Activated naive CD8-positive, alpha-beta T cell treated with anti-CD3 and anti-CD28 coated beads for 36 hours (primary cell): ENCODE data around the gene NLRP12. TPM values are rescaled to one million over a fixed set of nuclear protein-coding genes. Genes with fewer than 3 reads are reported as not detected.
"Not testable (repeated sequence)": the region's sequence is repeated elsewhere in the genome, so short reads cannot be mapped to it uniquely, and the experiment has no call there.

Experiments
- DNase-seq: peaks from one replicate; pipeline ENCODE4 v3.0.0; 2021
- H3K27ac Mint-ChIP-seq: one replicate; pipeline ENCODE4 v1.8.0; 2022; ENCODE audit warnings: mild to moderate bottlenecking, moderate library complexity, mixed read lengths
- H3K27me3 Mint-ChIP-seq: one replicate; pipeline ENCODE4 v1.8.0; 2022; ENCODE audit warnings: mild to moderate bottlenecking, mixed read lengths
- H3K36me3 Mint-ChIP-seq: one replicate; pipeline ENCODE4 v1.8.0; 2021; ENCODE audit warnings: mild to moderate bottlenecking, mixed read lengths
- H3K4me1 Mint-ChIP-seq: one replicate; pipeline ENCODE4 v1.8.0; 2021; ENCODE audit warnings: mixed read lengths
- H3K4me3 Mint-ChIP-seq: one replicate; pipeline ENCODE4 v1.8.0; 2022; ENCODE audit warnings: mild to moderate bottlenecking, moderate library complexity, mixed read lengths
- H3K9me3 Mint-ChIP-seq: one replicate; pipeline ENCODE4 v1.8.0; 2022; ENCODE audit warnings: mixed read lengths
- total RNA-seq, 2 experiments: library from RNA; stranded (reverse); gene quantifications; one replicate each; pipeline ENCODE4 v1.2.3, GENCODE V29; 2021

Gene NLRP12
- total RNA-seq, 2 experiments from 2014 or later, result 0.06 TPM

DNA sequence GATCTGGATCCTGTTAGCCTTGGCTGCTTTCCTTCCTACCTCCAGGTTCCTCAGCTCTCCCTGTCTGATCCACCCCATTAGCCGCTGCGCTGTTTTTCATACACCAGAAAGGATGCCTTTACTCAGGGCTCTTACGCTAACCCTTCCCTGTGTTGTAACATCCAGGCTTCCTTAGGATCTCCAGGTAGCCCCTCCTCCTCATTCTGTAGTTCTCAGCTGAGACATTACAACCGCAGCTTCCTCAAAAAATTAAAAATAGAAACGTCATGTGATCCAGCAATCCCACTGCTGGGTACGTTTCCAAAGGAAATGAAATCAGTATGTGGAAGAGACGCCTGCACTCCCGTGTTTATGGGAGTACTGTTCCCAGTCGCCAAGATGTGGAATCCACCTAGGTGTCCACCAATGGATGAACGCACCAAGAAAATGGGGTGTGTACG is 25.1 kb upstream of the NLRP12 start:
- H3K9me3 Mint-ChIP-seq, result no peaks in the 10 kb centered on the region
- H3K4me3 Mint-ChIP-seq, result no peak overlapping the region
- no peak overlapping the region for H3K27ac Mint-ChIP-seq
- no peak for DNase-seq
- no peaks in the 10 kb centered on the region for H3K36me3 Mint-ChIP-seq
- H3K27me3 Mint-ChIP-seq, result peaks cover 49% of the 10 kb centered on the region
- H3K4me1 Mint-ChIP-seq, result peaks cover 4% of the 10 kb centered on the region

DNA sequence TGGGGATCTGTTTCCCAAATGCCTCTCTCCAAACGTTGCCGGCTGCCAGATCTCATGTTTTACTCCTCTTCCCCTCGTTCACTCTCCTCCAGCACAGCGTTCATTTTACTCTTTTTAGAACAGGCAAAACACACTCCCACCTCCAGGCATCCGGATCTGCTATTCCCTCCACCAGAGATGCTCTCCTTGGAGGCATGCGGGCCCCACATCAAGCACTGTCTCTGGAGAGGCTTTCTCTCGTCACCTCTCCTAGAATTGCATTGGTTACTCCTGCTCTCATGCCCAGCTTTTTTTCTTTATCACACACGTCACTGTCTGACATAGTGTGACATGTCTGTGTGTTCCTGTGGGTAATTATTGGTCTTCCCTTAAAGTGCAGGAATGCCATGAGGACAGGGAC is 23.4 kb upstream of the NLRP12 start:
- peaks cover 4% of the 10 kb centered on the region for H3K4me1 Mint-ChIP-seq
- peaks cover 44% of the 10 kb centered on the region for H3K27me3 Mint-ChIP-seq
- no peak for DNase-seq
- no peaks in the 10 kb centered on the region for H3K9me3 Mint-ChIP-seq
- no peak overlapping the region for H3K4me3 Mint-ChIP-seq
- no peaks in the 10 kb centered on the region for H3K36me3 Mint-ChIP-seq
- no peak overlapping the region for H3K27ac Mint-ChIP-seq

DNA sequence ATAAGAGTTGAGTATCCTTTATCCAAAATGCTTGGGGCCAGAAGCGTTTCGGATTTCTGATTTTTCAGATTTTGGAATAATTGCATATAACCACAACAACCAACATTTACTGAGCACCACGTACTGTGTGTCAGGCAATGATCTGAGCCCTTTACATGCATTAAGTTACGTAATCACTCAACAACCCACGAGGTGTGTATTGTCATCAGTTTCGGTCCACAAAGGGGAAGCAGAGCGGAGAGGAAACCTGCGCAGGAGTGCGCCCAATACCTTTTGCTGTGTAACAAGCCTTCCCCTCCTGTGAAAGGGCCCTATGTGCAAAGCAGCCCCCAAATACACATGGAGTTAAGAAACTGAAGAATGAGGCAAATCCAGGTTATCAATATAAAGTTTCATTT is 20.7 kb upstream of the NLRP12 start:
- no peaks in the 10 kb centered on the region for H3K36me3 Mint-ChIP-seq
- no peaks in the 10 kb centered on the region for H3K9me3 Mint-ChIP-seq
- H3K27me3 Mint-ChIP-seq, result peaks cover 29% of the 10 kb centered on the region
- no peak overlapping the region for H3K27ac Mint-ChIP-seq
- H3K4me1 Mint-ChIP-seq, result peaks cover 4% of the 10 kb centered on the region
- DNase-seq, result no peak
- no peak overlapping the region for H3K4me3 Mint-ChIP-seq

DNA sequence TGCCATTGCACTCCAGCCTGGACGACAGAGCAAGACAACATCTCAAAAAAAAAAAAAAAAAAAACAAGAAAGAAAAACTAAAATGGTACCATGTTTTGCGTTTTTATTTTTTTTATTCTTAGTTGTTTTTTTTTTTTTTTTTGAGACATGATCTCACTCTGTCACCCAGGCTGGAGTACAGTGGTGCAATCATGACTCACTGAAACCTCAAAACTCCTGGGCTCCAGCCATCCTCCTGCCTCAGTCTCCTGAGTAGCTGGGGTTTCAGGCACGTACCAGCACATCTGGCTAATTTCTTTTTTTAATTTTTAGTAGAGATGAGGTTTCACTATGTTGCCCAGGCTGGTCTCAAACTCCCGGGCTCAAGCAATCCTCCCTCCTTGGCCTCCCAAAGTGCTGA is 16.8 kb upstream of the NLRP12 start:
- not testable (repeated sequence) for H3K27ac Mint-ChIP-seq, H3K27me3 Mint-ChIP-seq, H3K4me3 Mint-ChIP-seq, DNase-seq, H3K4me1 Mint-ChIP-seq, H3K9me3 Mint-ChIP-seq, H3K36me3 Mint-ChIP-seq

DNA sequence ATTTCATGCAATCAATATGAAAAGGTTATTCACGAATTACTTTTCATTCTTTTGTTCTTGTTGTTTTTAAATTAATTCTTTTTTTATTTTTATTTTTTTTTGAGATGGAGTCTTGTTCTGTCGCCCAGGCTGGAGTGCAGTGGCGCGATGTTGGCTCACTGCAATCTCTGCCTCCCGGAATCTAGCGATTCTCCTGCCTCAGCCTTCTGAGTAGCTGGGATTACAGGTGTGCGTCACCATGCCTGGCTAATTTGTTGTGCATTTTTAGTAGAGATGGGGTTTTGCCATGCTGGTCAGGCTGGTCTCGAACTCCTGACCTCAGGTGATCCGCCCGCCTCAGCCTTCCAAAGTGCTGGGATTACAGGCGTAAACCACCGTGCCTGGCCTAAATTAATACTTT is 16.1 kb upstream of the NLRP12 start:
- H3K9me3 Mint-ChIP-seq, H3K4me1 Mint-ChIP-seq, H3K27me3 Mint-ChIP-seq, DNase-seq, H3K27ac Mint-ChIP-seq, H3K36me3 Mint-ChIP-seq, H3K4me3 Mint-ChIP-seq: not testable (repeated sequence)

DNA sequence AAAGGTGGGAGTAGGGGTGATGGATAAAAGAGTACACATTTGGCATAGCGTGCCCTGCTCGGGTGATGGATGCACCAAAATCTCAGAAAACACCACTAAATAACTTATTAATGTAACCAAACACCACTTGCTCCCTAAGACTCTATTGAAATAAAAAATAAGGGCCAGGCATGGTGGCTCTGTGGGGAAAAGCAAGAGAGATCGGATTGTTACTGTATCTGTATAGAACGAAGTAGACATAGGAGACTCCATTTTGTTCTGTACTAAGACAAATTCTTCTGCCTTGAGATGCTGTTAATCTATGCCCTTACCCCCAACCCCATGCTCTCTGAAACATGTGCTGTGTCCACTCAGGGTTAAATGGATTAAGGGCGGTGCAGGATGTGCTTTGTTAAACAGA is 14.3 kb upstream of the NLRP12 start:
- peaks cover 17% of the 10 kb centered on the region for H3K27me3 Mint-ChIP-seq
- not testable (repeated sequence) for H3K36me3 Mint-ChIP-seq, DNase-seq, H3K4me1 Mint-ChIP-seq, H3K4me3 Mint-ChIP-seq, H3K9me3 Mint-ChIP-seq, H3K27ac Mint-ChIP-seq

DNA sequence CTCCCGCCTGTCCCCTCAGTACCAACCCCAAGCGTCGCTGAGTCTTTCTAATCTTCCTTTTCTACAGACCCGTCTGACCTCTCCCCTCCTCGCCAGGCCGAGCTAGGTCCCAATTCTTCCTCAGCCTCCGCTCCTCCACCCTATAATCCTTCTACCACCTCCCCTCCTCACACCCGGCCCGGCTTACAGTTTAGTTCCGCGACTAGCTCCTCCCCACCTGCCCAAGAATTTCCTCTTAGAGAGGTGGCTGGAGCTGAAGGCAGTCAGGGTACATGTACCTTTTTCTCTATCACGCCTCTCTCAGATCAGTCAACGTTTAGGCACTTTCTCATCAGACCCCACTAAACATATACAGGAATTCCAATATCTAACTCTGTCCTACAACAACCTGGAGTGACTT is 8.7 kb upstream of the NLRP12 start:
- H3K27ac Mint-ChIP-seq, H3K36me3 Mint-ChIP-seq, H3K4me1 Mint-ChIP-seq, DNase-seq, H3K9me3 Mint-ChIP-seq, H3K4me3 Mint-ChIP-seq: not testable (repeated sequence)
- H3K27me3 Mint-ChIP-seq, result peaks cover 56% of the 10 kb centered on the region

DNA sequence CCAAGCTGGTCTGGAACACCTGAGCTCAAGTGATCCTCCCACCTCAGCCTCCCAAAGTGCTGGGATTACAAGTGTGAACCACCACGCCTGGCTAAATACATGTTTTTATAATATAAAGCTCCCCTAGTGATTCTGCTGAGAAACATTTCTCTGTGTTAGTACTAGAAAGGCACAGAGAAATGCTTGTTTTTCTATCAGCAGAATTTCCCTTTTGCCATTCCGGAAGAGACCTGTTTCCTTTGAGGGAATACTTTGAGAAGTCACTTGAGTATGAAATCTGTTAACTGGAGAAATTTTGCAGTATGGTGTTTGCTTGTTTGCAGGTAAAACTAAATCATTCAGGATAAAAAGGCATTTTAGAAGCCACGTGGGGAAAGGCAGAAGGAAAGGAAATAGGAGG is 4.4 kb upstream of the NLRP12 start:
- Mint-ChIP-seq H3K4me1 (peaks cover 7% of the 10 kb centered on the region), H3K9me3 (no peaks in the 10 kb centered on the region), H3K27me3 (peaks cover 68% of the 10 kb centered on the region), H3K36me3 (no peaks in the 10 kb centered on the region), H3K27ac (no peak overlapping the region), H3K4me3 (no peak overlapping the region)
- DNase-seq, result no peak

DNA sequence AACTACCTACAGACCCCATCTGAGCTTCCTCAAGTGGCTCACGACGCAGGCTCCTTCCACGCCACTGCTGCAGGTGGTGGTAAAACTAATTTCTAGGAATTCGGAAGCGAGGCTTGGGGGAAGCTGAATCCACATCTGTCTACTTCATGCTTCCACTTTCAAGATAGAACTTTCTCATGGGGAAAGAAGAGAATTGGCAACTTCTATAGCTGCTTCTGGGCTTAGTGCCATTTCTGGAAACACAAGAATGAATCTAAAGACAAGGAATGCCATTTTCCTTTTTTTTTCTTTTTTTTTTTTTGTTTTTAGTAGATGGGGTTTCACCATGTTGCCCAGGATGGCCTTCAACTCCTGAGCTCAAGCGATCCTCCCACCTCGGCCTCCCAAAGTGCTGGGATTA is 2.8 kb upstream of the NLRP12 start:
- no peaks in the 10 kb centered on the region for H3K36me3 Mint-ChIP-seq
- H3K27ac Mint-ChIP-seq, result no peak overlapping the region
- no peaks in the 10 kb centered on the region for H3K9me3 Mint-ChIP-seq
- peaks cover 7% of the 10 kb centered on the region for H3K4me1 Mint-ChIP-seq
- H3K27me3 Mint-ChIP-seq, result peaks cover 54% of the 10 kb centered on the region
- DNase-seq, result no peak
- H3K4me3 Mint-ChIP-seq, result no peak overlapping the region

DNA sequence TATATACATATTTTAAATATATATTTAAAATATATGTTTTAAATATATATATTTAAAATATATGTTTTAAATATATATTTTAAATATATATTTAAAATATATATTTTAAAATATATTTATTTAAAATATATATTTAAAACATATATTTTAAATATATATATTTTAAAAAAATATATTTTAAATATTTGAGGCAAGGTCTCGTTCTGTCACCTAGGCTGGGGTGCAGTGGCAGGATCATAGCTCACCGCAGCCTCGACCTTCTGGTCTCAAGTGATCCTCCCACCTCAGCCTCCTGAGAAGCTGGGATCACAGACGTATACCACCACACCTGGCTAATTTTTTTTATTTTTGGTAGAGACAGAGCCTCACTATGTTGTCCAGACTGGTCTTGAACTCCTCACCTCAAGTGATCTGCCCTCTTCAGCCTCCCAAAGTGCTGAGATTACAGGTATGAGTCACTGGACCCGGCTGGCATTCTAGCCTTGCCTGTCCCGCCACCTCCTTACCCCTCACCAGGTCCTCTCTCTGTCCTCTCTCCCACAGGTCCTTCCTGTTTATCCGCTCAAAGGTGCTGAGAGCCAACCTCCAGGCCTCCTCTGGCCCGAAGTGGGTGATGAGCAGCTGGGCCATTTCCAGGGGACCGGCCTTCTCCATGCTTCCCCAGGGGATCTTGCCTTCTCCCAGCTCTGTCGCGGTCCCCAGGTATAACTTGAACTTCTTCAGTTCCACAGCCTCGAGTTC is 564 bp downstream of the NLRP12 start:
- DNase-seq, result no peak
- Mint-ChIP-seq H3K9me3 (no peaks in the 10 kb centered on the region), H3K27ac (no peak overlapping the region), H3K4me3 (peak overlapping the region; percentile 63), H3K4me1 (peaks cover 7% of the 10 kb centered on the region), H3K36me3 (no peaks in the 10 kb centered on the region), H3K27me3 (peaks cover 30% of the 10 kb centered on the region)

DNA sequence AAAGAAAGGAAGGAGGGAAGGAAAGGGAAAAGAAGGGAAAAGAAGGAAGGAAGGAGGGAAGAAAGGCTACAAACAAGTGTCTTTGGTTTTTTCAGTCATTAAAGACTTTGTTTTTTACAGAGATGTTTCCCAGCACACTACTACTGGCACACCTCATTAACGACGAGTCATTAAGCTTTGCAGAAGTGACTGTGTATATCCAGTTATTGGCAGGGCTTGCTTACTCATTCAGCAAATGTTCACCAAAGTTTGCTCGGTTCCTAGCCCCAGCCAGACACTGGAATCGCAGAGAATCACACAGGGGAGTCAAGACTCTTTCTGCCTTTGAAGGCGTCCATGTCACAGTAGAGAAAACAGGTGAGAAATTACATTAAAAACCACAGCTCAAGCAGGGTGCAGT is 4.3 kb downstream of the NLRP12 start:
- Mint-ChIP-seq H3K27me3 (peaks cover 15% of the 10 kb centered on the region), H3K27ac (no peak overlapping the region), H3K9me3 (no peaks in the 10 kb centered on the region), H3K36me3 (no peaks in the 10 kb centered on the region), H3K4me1 (peaks cover 7% of the 10 kb centered on the region), H3K4me3 (no peak overlapping the region)
- DNase-seq, result no peak

DNA sequence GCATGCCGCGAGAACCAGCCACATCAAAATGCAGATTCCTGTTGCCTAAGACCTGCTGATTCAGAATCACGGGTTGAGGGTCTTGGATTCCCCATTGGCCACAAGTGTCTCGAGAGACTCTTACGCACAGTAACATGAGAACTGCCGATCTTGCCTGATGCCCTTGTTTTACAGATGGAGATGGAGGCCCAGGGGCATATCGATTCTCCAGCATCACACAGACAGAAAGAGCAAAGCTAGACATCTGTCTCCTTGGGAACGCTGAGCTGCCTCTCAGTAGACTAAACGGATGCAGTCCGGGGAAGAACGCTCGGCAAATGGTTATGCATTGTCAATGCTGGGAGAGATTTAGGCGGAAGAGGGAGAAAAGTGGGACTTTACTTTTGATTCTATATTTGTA is 5.4 kb downstream of the NLRP12 start:
- H3K4me3 Mint-ChIP-seq, result no peak overlapping the region
- no peaks in the 10 kb centered on the region for H3K9me3 Mint-ChIP-seq
- H3K27ac Mint-ChIP-seq, result no peak overlapping the region
- H3K36me3 Mint-ChIP-seq, result no peaks in the 10 kb centered on the region
- H3K27me3 Mint-ChIP-seq, result peaks cover 4% of the 10 kb centered on the region
- peaks cover under 1% of the 10 kb centered on the region for H3K4me1 Mint-ChIP-seq
- no peak for DNase-seq

DNA sequence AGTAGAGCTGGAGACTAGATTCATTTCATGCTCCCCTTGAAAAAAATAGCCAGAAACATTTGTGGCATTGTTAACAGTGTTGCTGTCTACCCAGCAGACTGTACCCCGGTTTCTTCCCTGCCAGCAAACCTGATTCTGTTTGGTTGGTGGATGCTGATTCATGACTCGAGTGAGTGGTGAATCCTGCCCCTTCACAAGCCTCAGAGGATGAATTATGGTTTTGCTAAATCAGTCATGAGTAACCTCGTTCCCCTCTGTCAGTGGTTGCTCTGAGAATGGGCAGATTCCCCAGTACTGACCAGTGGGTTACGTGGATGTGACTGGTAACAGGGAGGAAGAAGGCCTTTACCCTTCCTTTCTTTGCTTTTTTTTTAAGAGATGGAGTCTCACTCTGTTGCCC is 10.1 kb downstream of the NLRP12 start:
- Mint-ChIP-seq H3K27ac (no peak overlapping the region), H3K27me3 (no peaks in the 10 kb centered on the region), H3K36me3 (no peaks in the 10 kb centered on the region), H3K4me1 (no peaks in the 10 kb centered on the region), H3K9me3 (no peaks in the 10 kb centered on the region), H3K4me3 (no peak overlapping the region)
- no peak for DNase-seq

DNA sequence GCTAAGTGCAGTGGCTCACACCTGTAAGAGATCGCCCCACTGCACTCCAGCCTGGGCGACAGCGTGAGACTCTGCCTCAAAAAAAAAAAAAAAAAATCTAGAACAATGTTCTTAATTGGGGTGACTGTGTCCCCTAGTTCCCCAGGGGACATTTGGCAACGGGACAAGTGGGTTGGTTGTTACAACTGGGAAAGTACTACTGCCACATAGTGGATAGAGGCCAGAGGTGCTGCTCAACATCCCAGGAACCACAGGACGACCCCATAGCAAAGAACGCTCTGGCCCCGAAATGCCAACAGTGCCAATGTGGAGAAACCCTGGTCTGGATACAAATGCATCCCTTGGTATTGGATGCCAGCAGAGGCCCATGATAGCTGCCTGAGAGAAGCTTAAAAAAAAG is 11.8 kb downstream of the NLRP12 start:
- H3K9me3 Mint-ChIP-seq, result no peaks in the 10 kb centered on the region
- no peak for DNase-seq
- H3K4me1 Mint-ChIP-seq, result no peaks in the 10 kb centered on the region
- no peak overlapping the region for H3K27ac Mint-ChIP-seq
- H3K27me3 Mint-ChIP-seq, result peaks cover under 1% of the 10 kb centered on the region
- H3K4me3 Mint-ChIP-seq, result no peak overlapping the region
- H3K36me3 Mint-ChIP-seq, result no peaks in the 10 kb centered on the region

DNA sequence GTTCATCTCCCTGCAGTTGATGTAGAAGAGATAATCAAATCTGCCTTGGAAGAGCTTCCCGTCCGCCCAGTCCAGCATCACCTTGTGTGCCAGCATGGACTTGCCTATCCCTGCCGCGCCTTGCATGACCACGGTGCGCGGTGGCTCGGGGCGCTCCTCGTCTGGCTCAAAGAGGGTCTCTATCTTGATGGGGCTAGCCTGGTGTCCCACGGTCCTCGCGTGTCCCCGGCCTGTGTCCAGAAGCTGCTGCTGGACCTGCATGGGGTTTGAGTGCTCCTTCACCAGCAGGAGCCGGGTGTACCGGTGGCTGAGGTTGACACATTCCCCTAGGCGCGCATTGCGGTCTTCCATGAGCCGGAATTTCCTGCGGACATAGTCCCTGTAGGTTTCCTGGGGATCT is 13.2 kb downstream of the NLRP12 start:
- Mint-ChIP-seq H3K9me3 (no peaks in the 10 kb centered on the region), H3K27me3 (peaks cover 4% of the 10 kb centered on the region), H3K4me1 (no peaks in the 10 kb centered on the region), H3K4me3 (no peak overlapping the region), H3K27ac (no peak overlapping the region), H3K36me3 (no peaks in the 10 kb centered on the region)
- DNase-seq, result no peak

DNA sequence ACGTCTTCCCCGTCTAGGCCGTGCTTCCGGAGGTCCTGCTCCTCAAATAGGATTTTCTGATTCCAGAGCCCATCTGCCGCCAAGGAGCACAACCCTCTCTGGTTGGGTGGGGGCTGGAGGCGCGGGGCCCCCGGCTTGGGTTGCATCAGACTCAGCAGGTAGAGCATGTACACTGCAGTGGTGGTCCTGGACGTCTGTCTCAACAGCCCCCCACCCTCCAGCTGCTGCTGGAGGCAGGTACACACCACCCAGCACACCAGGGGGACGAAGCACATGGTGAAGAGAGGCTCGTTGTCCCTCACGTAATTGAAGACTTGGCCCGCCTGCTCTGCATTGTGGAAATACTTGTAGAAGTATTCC is 13.9 kb downstream of the NLRP12 start:
- DNase-seq, result no peak
- H3K9me3 Mint-ChIP-seq, result no peaks in the 10 kb centered on the region
- H3K4me3 Mint-ChIP-seq, result no peak overlapping the region
- H3K36me3 Mint-ChIP-seq, result no peaks in the 10 kb centered on the region
- peaks cover 4% of the 10 kb centered on the region for H3K27me3 Mint-ChIP-seq
- no peaks in the 10 kb centered on the region for H3K4me1 Mint-ChIP-seq
- no peak overlapping the region for H3K27ac Mint-ChIP-seq
